Globus pallidus (tissue), 1 donor: Measurements from ENCODE around the gene MTCH1.

Experiments used
- DNase-seq: peaks from one replicate; pipeline ENCODE4 v3.0.0-alpha.2; 2015; ENCODE audit warnings: low spot score

MTCH1 gene

DNA sequence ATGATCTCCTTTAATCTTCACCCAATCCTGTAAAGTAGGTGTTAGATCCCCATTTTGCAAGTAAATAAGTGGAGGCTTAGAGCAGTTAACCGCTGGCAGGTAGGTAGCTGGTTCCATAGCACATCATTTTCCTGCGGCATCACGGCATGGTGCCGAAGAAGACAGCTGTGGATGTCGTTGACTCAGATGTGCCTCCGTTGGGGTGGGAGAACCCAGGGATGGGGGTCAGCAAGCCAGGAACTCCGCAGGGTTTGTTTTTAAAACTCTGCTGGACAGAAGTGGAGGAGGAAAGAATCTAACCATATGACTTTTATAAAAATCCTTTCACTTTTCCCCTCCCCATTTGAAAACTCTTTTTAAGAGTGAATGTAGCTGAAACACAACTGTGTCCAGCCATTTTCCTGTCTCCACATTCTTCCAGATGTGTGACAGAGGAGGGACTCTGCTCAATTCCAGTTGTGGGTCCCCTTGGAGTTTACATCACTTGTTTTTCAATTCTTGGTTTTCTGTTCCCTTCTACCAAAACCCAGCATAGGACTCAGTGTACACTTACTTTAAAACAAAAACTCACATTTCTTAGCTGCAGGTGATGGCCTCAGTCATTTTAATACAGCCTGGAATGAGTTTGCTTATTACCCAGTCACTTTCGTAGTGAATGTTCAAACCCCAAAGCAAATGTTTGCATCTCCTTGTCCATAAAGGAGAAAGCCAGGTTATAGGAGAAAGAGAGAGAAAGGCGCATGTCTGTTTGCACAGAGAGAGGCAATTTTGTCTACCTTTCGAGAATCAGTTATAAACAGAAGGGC lies 59.1 kb downstream of the MTCH1 start:
- no peak for DNase-seq

DNA sequence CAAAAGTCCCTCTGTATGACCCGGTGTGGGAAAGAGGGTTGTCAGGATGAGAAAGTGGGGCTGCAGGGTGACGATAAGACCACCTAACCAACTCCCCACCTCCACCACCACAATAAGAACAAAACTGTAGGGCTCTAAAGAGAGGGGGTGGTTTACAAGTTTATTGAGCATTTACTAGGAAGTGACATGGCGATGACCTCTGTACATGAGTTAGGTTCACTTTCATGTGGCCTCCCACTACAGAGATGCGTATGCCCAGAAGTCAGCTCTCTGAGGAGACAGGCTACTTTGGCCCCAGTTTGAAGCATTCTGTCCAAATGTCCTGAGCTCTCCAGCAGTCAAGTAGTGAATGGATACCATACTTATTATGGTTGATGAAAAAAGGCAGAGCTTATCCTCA lies 60.2 kb downstream of the MTCH1 start:
- DNase-seq: no peak

DNA sequence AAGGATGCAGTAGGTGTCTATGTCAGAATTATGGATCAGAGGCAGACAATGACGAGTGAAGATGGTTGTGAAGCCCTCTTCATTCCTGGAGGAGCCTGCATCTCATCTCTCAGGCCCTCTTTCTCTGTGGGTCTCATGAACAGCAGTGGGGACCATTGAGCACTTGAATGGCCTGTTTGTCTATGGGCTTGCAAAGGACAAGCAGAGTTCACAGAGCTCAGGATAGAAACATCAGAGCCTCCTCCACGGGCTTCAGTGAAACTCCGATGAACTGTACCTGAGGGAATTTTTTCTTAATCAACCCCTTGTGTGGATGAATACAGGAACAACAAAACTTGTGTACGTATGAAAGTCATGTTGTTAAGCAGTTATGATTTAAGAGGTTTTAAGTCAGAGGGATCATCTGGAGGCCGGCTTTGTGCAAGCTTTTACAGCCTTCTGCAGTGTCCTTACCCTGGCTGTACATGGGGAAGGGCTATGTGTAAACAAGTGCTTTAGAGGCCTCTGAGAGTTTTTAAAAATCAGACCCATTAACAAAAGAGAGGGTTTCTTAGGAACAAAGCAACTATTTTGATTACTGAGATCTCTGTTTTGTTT lies 61.1 kb downstream of the MTCH1 start:
- DNase-seq: peak; percentile 54

DNA sequence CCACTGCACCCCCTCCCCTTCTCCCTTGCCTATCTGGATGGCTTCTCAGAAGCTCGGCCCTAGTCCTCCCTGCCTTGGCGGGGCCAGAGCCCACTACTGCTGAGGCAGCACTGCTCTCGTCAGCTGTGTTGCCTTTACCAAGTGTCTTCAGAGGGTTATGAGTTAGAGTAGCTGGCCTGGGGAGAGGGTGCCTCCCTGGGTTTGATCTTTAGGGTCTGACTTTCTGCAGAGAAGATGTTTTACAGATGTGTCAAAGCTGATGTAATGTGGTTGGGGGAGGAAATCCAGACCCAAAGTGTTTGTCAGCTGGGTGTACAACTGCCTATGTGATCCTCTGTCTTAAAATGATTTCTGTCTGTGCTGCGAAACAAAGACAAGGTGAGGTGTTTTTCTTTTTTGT lies 61.9 kb downstream of the MTCH1 start:
- DNase-seq: no peak

DNA sequence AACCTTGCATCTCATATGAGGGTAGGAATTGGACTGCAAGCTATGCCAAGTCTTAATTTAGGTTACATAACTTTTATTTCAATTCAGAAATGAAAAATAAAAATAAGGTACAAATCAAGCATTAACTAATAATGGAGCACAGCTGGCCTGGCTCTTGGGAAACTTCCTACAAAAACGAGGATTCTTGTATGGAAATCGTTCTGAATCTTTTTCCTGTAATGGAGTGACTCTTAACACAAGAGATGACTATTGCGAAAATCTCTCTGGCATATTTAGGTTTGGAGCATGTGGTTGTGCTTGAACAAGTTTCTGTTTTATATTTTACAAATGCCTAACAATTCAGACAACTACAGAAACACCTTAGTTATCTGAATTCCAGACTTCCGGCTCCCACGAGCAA lies 65.5 kb downstream of the MTCH1 start:
- DNase-seq: no peak

DNA sequence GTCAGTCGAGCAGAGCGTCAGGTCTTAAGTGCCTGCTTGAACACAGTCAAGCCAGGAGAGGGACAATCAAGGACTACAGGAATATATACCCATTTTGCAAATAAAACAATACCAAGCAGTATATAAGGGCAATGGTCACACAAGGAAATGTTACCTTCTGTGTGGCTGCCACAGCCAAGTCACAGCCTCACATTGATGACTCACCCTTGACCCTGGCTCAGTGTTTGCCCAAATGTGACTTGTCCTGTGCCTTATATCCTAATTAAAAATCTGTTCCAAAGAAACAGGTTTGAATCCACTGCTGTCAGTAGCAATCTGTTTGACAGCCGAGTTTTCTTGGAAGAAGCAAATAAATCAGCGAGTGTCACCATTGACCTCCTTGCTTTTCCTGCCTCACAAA lies 65.9 kb downstream of the MTCH1 start:
- no peak for DNase-seq
